Left ventricle myocardium superior (tissue), 1 donor: Measurements from ENCODE around the gene SRC. TPM values are rescaled to one million over a fixed set of nuclear protein-coding genes. Genes with fewer than 3 reads are reported as not detected.
A peak's percentile ranks its signal among the peaks of the same experiment; 100 is the strongest.

Experiments used
- ATAC-seq: fragments of 200-7000 bp; cut with Tn5 transposase; one replicate; pipeline ENCODE4 v1.9.1; 2020; ENCODE audit warnings: mild to moderate bottlenecking, moderate library complexity
- DNase-seq: peaks from one replicate; pipeline ENCODE4 v3.0.0-alpha.2; 2020
- intact Hi-C: fragments of 100-400 bp; cut with micrococcal nuclease; formaldehyde crosslinking; loops from one replicate; pipeline ENCODE4 v1.11.0; 2022
- total RNA-seq: library from RNA; stranded (reverse); fragmentation: NEBNext Ultra II Directional; extraction: Animal tissue kit (Norgen Biotek cat#: 25700); gene quantifications from one replicate; pipeline ENCODE4 v1.2.1, GENCODE V29; 2021
- donor health status: DM: no; HTN: yes; CAD: no; lungs with severe emphysema.

SRC gene
- total RNA-seq, 1 donor from 2014 or later = 5.1 TPM

DNA sequence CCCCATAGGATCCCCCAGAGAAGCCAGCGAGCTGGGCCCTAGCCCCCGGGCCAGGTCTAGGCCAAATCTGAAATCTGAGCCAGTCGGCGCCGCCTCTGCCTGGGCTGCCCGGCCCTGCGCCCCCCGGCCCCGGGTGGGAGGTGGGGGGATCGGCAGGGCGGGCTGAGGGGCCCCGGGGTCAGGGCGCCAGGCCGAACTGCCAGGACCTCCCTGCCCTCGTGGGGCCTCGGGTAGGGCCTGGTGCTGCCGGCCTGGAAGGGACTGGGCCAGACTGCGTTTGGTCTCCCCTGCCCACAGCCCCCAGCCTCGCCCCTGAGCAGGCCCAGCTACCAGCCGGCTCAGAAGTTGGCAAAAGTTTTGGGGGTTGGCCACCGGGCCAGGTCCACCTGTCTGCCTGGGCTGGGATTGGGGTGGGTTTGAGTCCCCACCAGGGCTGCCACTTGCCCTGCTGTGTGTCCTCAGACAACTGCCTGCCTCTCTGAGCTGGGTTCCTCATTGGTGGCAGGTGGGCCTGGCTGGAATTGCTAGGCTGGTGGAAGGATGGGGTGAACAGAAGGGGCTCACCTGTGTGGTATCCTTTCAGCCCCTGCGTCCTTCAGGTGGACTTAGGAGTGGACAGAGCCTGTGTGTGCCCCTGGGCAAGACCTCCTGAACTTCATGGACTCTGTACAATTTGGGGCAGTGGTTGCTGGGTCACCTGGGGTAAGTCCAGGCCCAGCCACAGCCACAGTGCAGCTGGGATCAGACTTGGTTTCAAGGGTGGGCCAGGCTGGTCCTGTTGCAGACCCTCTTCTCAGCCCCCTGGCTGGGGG is 801 bp downstream of the SRC start:
- ATAC-seq (peak; percentile 12), DNase-seq (no peak)
- intact Hi-C loops = no loop called here

DNA sequence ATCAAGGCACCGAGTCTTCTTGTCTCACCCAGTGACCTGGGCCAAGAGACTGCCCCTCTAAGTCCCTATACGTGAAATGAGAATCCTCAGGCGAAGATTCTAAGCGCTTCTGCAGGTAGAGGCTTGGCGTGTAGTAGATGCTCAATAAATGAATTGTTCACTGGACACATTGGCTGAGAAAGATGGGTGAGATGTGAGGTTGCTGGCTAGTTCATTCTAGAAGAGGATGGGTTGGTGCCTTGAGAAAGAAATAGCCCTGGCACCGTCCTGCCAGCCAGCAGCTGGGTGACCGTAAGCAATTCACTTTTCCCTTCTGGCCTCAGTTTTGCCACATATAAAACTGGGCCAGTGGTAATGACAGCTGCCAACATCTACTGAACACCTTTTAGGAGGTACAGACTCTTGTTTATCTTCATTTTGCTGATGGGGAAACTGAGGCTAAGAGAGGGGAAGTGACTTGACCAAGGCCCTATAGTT is 1.4 kb downstream of the SRC start:
- intact Hi-C loops = no loop called here
- DNase-seq (no peak), ATAC-seq (no peak)

DNA sequence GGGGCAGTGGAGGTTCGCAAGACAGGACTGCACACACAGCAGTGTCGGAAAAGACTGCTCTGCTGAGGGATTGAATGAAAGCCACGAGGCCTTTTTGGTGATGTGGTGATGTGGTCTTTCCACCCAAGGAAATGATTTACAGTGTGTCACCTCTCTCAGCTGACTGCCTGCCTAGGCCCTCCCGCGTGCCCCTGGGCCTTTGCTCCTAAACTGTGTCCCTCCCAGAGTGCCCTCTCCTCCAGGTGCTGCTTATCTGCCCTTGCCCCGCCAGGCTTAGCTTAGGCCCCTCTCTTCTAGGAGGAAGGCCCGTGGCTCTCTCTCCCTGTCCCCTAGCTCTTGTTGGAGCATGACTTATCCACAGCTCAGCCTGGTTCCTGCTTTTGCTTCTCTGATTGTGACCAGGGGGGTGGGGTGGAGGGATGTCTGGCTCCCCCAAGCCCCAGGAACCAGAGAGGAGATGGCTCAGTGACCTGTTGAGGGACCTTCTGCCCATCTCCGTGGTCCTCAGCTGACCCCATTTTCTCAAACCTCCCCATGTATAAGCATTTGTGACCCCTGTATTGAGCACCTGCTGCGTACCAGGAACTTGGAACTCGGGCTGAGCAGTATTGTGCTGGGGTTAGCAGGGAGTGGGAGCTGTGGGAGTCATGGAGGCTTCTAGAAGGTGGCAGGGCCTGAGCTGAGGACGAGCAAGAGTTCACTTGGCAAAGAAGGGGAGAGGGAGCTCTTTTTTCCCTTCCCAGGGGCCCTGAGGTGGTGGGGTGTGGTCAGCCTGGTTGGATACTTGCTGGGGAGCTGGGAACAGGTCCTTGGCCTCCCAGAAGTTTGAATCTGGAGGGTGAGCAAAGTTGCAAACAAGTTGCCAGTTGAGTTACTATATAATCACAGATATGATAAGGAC is 2.2 kb downstream of the SRC start:
- DNase-seq = no peak
- ATAC-seq = no peak
- intact Hi-C loops = no loop called here

DNA sequence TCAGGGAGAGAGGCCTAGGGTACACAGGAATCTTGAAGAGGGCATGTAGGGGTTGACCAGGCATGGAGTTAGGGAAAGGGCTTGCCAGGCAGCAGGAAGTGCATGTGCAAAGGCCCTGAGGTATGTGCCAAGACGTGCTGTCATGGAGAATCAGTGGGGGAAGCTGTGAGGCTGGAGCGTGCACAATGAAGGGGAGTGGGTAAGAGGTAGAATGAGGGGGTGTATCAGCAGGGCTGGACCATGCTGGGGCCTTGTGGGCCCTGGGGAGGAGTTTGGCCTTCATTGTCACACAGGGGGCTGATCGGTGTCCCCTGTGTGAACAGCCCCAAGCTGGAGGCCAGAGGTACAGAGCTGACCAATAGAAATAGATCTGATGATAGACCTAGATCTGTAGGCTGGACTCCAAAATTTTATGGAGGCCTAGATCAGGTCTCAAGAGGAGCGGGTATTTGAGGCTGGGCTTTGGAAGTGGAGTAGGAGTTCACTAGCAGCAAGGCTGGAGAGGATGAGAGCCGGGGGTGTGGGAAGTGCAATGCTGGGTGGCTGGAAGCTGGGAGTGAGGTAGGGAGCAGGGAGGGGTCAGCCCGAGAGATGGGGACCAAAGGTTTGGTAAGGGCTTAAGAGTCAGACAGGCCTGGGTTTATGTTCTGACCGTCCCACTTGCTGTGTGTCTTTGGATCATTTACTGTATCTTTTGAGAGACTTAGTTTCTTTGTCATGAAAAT is 3.0 kb downstream of the SRC start:
- no peak for ATAC-seq
- no peak for DNase-seq
- intact Hi-C loops = no loop called here

DNA sequence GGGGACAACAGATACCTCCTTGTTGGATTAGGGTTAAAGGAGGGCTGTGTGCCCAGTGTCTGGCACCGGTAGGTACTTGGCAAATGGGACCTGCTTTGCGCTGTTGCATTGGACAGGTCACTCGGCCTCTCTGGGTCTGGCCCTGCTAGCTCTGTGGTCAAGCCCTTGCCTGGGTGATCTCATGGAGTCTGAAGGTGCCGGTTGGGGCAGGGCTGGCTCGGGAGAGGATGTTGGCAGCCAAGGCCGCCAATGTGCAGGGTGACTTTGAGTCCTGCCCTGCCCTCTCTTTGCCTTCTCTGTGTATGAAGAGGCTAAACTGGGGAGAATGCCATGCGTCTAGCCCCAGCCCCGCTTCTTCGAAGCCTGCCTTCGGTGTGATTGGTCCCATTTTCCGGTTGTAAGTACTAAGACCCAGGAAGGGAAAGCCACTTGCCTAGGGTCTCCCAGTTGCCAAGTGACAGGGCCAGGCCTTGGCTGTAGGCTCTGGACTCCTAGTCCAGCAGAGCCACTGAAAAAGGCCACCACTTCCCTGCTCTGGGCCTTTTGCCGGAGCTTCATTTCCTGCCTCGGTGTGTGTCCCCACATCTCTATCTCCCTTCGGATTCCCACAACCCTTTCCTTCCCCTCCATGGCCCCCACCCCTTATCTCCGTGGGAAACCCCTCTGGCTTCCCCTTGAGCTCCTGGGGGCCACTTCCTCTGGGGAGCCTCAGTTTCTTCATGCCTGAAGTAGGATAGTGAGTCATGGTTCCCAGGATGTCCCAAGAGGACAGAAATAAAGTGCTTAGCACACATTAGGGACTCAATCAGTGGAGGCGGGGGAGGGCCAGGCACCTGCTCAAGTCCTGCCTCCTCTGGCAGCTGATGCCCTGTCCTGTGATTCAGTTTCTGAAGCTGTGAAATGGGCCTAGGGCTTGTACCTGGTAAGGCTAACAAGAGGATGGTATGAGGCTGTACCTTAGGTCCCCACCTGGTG is 3.9 kb downstream of the SRC start:
- ATAC-seq (no peak), DNase-seq (no peak)
- intact Hi-C loops = no loop called here

DNA sequence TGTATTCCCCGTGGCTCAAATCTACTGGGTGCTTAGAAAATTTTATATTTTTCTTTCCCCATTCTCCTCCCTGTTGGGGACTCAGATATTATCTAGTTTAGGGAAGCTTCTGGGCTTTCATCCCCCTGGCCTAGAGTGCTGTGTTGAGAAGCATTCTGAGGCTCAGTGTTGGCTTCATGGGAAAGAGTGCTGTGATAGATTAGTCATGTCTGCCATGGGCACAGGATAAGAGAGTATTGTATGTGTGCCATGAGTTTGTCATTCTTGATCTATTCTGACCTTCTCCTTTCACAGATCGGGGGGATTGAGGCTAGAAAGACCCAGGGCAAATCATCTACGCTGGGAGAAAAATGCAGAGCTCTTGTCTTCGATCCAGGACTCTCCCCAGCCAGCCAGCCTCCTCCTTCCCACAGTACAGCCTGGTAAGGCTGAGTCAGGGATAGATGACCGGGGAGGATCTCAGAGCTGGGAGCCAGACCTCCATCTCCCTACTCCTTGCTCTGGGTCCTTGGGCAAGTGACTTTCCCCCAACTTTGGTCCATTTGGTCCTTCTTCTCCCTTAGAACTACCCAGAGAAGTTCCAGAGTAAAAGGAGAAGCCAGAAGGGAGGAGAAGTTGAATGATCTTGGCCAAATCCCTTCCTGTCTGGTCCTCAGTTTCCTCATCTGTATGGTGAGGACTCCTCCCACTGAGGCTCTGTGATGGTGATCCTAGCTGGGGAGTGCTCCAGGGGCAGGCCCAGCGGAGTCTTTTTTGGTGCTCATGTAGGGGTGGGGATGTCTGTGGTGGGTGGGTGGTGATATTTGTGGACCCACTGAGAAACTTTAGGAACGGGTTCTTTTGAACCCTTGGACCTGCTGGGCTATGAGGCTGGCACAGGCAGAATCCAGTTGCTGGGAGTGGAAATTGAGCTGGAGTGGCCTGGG is 5.0 kb downstream of the SRC start:
- DNase-seq (no peak), ATAC-seq (no peak)
- intact Hi-C loops = no loop called here

DNA sequence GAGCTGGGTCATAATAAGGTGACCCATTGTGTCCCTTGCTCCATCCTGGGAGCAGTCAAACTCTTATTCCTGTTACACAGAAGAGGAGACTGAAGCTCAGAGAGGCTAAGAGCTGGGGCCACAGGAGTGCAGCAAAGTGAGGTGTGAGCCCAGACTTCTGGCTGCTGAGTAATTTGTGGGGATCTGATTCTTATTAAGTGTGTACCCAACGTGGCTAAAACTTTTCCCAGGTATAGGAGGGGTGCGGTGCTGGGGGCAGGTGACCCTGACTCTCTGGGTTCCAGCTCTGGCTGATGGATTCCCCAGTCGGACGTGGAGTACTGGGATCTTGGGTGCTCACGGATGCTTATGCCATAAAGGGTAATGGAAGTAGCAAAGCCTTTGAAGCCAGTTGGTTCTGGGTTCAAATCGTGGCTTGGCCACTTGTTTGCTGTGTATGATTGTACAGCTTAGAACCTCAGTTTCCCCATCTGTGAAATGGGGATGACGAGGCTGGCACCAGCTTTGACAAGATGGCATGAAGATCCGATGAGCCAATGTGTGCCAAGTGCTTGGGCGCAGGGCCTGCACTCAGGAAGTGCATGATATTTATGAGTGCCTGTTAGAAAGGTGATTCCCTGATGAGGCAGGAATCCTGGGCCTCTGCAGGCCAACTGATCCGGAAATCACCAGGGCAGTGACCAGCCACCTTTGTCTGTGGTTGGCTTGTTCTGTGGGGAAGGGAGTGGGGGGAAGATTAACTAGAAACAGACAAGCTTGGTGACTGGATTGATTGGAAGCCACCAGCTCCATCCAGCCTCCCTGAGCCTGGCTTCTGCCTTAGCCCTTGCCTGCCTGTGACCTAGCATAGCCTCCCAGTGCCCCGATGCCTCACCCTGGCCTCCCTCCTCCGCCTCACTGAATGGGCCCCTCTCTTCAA is 6.0 kb downstream of the SRC start:
- intact Hi-C loops = no loop called here
- DNase-seq (no peak), ATAC-seq (no peak)

DNA sequence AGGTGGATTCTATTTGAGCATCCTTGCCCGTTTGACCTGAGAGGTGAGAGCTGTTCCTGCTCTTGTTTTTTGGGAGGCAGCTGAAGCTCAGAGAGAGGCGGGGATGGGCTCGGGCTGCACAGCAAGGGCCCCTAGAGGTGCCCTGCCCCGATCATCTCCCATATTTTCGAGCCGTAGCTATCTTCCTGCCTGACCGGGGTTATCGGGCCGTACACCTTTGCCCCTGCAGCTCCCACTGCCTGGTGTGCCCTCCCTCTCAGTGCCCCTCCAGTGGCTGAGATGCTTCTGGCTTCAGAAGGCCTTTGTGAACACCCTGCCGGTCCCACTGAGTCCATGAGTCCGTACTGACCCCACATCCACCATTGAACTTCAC is 6.7 kb downstream of the SRC start:
- intact Hi-C loops = no loop called here
- ATAC-seq (no peak), DNase-seq (no peak)

DNA sequence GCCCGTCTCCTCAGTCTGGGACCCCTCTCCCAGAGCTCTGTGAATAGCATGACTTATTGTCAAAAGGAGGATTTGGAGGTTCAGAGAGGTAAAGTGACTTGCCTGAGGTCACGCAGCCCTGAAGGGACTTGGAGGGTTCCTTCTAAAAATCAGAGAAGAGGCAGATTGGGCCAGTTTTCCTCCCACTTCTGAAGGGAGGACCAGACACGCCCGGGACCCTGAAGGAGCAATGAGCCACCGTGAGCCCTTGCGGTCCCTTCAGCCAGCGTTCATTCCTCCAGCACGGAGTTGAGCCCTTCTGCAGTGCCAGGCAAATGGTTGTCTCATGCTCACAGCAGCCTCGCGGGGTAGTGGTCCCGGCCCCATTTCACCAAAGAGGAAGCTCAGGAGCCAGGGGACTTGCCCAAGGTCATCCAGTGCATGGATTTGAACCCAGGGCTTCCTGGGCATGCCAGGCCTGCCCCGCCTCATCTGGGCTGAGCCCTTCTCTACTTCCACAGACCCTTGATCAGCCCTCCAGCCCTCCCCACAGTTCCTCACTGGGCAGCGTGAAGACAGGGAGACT is 7.4 kb downstream of the SRC start:
- DNase-seq (no peak), ATAC-seq (no peak)
- intact Hi-C loops = no loop called here

DNA sequence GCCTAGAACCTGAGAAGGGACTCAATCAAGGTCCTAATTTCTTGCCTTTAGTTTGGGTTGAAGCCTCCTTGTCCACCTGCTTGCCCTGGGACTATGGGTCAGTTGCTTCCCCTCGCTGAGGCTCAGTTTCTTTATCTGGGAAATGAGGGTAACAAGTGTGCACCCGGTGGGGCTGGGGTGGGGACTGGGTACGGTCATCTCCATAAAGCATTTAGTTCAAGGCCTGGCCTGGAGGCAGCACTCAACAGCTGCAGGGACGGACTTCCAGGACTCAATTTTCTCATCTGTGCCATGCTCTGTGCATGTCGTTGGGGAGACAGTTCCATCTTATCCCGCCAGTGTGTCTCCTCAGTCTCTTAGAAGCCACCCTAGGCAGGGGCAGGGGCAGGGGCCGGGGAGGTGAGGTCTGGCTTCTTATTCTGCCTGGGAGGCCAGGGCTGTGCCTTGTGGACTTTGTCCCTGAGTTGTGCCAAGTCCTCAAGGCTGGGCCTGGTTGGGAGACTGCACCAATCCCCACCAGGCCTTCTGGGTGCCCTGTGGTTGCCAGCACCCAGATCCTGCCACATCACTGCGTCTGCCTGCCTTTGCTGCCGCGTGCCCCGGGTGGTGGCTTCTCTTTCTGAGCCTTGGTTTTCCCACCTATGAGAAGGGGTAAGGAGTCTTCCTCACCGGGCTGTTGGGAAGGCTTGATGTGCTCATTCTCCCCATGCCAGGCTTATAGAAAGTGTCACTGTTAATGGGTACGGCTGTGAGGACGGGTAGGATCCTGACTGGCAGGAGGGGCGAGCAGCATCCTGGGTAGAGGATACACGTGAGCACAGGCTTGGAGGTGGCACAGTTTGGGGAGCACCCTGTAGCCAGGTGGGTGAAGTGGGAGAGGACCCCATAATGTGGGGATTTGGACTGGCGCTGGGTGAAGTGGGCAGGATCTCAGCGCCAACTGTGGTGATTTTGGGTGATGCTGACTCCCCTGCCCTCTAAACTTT is 8.6 kb downstream of the SRC start:
- no peak for ATAC-seq
- intact Hi-C loops = no loop called here
- DNase-seq = no peak

DNA sequence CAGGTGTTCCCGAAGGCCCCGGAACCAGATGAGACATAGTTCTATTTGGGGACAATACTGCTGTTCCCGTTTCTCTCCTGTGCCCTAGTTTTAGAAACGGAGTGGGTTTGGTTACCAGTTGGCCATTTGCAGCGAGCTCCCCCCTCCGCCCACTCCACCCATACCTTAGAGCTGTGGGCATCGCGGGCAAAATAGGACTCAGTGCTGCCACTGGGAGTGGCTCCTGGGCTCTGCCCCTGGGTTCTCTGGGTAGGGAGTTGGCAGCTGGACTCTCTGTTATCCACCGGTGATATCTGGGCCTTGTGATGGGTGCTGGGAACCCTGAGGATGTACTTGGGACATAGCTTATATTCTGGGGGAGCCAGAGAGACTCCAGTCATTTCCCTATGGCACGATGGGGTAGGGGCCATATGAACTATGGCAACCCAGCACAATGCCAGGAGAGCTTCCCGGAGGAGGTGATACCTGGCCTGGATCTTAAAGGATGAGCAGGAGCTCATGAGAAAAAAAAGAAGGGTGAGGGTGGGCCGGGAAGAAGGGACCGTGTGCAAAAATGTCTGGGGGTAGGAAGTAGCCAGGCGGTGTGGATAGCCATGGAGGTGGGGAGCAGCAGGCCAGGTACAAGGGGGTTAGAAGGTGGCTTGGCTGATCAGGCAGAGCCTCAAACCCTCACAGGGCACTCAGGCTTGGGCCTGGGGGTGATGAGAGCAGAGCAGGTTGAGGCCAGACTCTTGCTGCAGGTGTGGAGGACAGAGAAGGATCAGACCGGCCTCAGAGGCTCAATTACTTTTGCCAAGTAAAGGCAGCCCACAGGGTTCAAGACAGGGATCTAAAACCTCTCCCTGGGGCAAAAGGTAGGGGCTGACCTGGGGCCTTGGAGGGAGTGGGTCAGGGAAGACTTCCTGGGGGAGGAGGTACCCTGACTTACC is 9.6 kb downstream of the SRC start:
- DNase-seq (no peak), ATAC-seq (no peak)
- intact Hi-C loops = no loop called here

DNA sequence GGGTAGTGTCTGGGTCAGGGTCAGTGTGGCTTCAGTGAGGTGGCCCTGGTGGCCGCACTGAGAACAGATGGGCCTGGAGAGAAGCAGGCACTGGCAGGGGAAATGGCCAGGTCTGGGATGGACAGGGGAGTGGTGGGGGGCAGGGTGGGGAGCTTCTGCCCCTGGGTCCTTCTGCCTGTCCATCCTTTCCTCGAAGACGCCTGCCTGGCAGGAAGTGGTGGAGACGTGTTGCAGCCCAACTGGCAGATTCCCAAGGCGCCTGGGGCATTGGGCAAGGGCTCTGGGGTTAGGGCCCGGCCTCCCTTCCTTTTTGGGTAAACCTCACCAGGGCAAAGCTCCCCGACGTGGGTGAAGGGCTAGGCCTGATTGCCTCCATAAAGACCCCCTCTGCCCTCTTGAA is 10.4 kb downstream of the SRC start:
- peak; percentile 70 for DNase-seq
- peak; percentile 55 for ATAC-seq
- intact Hi-C loops = no loop called here

DNA sequence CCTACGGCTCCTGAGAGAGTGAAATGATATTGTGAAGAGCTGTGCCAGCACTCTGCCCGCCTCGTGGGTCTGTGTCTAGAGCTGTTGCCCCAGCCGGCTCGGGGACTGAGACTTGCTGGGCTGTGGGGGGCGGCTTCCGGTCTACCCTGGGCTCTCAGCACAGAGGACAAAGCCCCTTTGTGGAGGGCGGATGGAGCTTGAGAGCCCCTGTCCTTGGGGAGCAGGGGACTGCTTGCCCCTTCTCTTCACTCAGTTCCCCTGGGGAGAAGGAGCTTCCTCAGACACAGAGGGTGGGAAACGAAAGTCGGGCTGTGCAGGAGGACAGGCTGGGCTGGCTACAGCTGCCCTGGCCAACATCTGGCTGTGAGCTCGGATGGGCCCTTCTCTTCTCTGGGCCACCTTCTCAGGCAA is 11.0 kb downstream of the SRC start:
- no peak for DNase-seq
- intact Hi-C loops = no loop called here
- ATAC-seq = peak; percentile 41
